KMS-11 (cell line): ENCODE results near the gene CDC42EP1.

Experiments
- H2AFZ ChIP-seq: fragments of 200-600 bp; sonication (generic); 2 replicates; pipeline ENCODE4 v1.6.1; 2016; ENCODE audit warnings: antibody characterized with exemption, mixed run types, low read depth
- H3K27ac ChIP-seq: fragments of 200-600 bp; sonication (generic); 2 replicates; pipeline ENCODE4 v1.6.1; 2016; ENCODE audit warnings: mild to moderate bottlenecking, mixed run types
- H3K27me3 ChIP-seq: fragments of 200-600 bp; sonication (generic); 2 replicates; pipeline ENCODE4 v1.6.1; 2017; ENCODE audit warnings: mild to moderate bottlenecking, low read depth, mixed run types, moderate library complexity; ENCODE audit not compliant: insufficient read depth
- H3K36me3 ChIP-seq: fragments of 200-600 bp; sonication (generic); 2 replicates; pipeline ENCODE4 v1.6.1; 2017; ENCODE audit warnings: mild to moderate bottlenecking, mixed run types; ENCODE audit not compliant: insufficient read depth
- H3K4me1 ChIP-seq: fragments of 200-600 bp; sonication (generic); 2 replicates; pipeline ENCODE4 v1.6.1; 2016; ENCODE audit warnings: mild to moderate bottlenecking, low read depth, mixed run types; ENCODE audit not compliant: poor library complexity, severe bottlenecking
- H3K4me2 ChIP-seq: fragments of 200-600 bp; sonication (generic); 2 replicates; pipeline ENCODE4 v1.7.0; 2016; ENCODE audit warnings: mild to moderate bottlenecking, mixed run types
- H3K4me3 ChIP-seq: fragments of 200-600 bp; sonication (generic); IDR thresholded peaks from 2 replicates; pipeline ENCODE4 v1.6.1; 2017; ENCODE audit warnings: low read depth, low read length, mixed read lengths; ENCODE audit not compliant: insufficient read depth
- H3K79me2 ChIP-seq: fragments of 200-600 bp; sonication (generic); 2 replicates; pipeline ENCODE4 v1.6.1; 2016; ENCODE audit warnings: low read depth, mixed run types; ENCODE audit not compliant: insufficient read depth
- H3K9ac ChIP-seq: fragments of 200-600 bp; sonication (generic); 2 replicates; pipeline ENCODE4 v1.6.1; 2016; ENCODE audit warnings: mild to moderate bottlenecking, mixed run types
- H4K20me1 ChIP-seq: fragments of 200-600 bp; sonication (generic); 2 replicates; pipeline ENCODE4 v1.6.1; 2016; ENCODE audit warnings: mild to moderate bottlenecking, mixed run types; ENCODE audit not compliant: insufficient read depth
- CTCF ChIP-seq: fragments of 200-600 bp; sonication (generic); conservative IDR thresholded peaks from 2 replicates; pipeline ENCODE4 v1.6.1; 2017; ENCODE audit warnings: low read depth, mild to moderate bottlenecking, antibody characterized with exemption, low read length, moderate library complexity, mixed read lengths

CDC42EP1 gene

GRCh38 chr22:37618674-37619073, 58.4 kb downstream of the CDC42EP1 start:
- Histone ChIP-seq H3K36me3 (no peaks in the 10 kb centered on the region), H2AFZ (no peak overlapping the region), H3K9ac (no peak overlapping the region), H4K20me1 (no peaks in the 10 kb centered on the region), H3K4me2 (no peak overlapping the region), H3K4me3 (no peak overlapping the region), H3K27me3 (no peaks in the 10 kb centered on the region), H3K27ac (no peak overlapping the region), H3K4me1 (peaks cover 6% of the 10 kb centered on the region), H3K79me2 (no peaks in the 10 kb centered on the region)
- no peak for TF ChIP-seq CTCF
